ENCODE measurements around the gene BCL11B.

BCL11B gene

GRCh38 chr14:99221445-99221844 lies 50.6 kb downstream of the BCL11B start:
- no peaks in the 10 kb centered on the region for H3K36me3 ChIP-seq
- H3K9me3 ChIP-seq (ENCODE audit: severe bottlenecking) = no peaks in the 10 kb centered on the region
- TF ChIP-seq, protein P1, sequence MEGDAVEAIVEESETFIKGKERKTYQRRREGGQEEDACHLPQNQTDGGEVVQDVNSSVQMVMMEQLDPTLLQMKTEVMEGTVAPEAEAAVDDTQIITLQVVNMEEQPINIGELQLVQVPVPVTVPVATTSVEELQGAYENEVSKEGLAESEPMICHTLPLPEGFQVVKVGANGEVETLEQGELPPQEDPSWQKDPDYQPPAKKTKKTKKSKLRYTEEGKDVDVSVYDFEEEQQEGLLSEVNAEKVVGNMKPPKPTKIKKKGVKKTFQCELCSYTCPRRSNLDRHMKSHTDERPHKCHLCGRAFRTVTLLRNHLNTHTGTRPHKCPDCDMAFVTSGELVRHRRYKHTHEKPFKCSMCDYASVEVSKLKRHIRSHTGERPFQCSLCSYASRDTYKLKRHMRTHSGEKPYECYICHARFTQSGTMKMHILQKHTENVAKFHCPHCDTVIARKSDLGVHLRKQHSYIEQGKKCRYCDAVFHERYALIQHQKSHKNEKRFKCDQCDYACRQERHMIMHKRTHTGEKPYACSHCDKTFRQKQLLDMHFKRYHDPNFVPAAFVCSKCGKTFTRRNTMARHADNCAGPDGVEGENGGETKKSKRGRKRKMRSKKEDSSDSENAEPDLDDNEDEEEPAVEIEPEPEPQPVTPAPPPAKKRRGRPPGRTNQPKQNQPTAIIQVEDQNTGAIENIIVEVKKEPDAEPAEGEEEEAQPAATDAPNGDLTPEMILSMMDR (IDR thresholded peaks at IDR 0.05; ENCODE audit: low read depth, low read length) = no peak

DNA sequence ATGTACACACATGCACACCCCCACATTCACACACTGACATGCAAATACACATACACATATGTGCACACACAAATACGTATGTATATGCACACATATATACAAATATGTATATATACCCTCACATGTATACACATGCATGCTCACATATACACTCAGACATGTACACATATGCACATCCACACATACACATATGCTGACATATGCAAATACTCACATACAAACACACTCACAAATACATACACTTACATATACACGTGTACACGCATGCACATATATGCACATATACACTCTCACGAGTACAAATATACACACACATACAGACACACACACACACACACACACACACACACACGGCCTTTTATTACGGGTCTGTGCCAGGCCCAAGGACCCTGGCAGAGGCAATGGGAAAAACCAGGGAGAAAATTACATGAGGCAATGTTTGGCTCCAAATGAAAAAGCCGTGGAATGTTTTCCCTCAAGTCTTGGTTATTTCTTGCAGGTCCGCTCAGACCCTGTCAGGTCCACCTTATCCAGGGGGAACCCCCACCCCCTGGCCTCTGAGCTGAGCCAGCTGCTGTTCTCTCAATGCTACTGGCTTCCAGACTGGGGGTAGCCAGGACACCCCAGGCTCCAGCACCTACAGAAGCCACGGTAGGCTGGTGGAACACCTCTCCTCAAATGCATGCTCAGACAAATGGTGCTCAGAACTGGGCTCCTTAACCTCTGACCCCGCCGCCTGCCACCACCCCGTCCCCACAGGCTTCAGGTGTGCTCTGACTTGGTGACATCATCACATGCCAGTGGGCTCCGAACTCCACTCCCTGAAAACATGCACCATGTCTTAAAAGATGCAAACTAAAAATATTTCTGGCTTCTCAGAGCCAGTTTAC lies 54.7 kb downstream of the BCL11B start:
- Histone ChIP-seq H3K27ac (no peak overlapping the region), H3K27me3 (ENCODE audit: insufficient read depth, low read depth, severe bottlenecking) (peaks cover 80% of the 10 kb centered on the region), H3K9me3 (ENCODE audit: severe bottlenecking) (no peaks in the 10 kb centered on the region), H3K4me3 (ENCODE audit: low read depth, low read length) (no peak overlapping the region), H3K36me3 (no peaks in the 10 kb centered on the region)
- TF ChIP-seq, protein P1 (IDR thresholded peaks at IDR 0.05; ENCODE audit: low read depth, low read length) = no peak
- no peak for DNase-seq

More at GRCh38 chr14:99221445-99221844, 50.6 kb downstream of the BCL11B start:
- Histone ChIP-seq H3K27me3 (ENCODE audit: insufficient read depth, low read depth, severe bottlenecking) (peaks cover 77% of the 10 kb centered on the region), H3K27ac (no peak overlapping the region), H3K4me3 (ENCODE audit: low read depth, low read length) (no peak overlapping the region)
- no peak for DNase-seq

- H3K4me3 ChIP-seq (ENCODE audit: low read depth, low read length) = no peak overlapping the region
- H3K9me3 ChIP-seq (ENCODE audit: severe bottlenecking) = no peaks in the 10 kb centered on the region
- H3K27ac ChIP-seq = no peak overlapping the region
- H3K27me3 ChIP-seq (ENCODE audit: insufficient read depth, low read depth, severe bottlenecking) = peaks cover 80% of the 10 kb centered on the region
- no peaks in the 10 kb centered on the region for H3K36me3 ChIP-seq
- TF ChIP-seq, protein P1 (IDR thresholded peaks at IDR 0.05; ENCODE audit: low read depth, low read length) = no peak
- no peak for DNase-seq
Observed at GRCh38 chr14:99216191-99216590, 55.8 kb downstream of the BCL11B start.

DNA sequence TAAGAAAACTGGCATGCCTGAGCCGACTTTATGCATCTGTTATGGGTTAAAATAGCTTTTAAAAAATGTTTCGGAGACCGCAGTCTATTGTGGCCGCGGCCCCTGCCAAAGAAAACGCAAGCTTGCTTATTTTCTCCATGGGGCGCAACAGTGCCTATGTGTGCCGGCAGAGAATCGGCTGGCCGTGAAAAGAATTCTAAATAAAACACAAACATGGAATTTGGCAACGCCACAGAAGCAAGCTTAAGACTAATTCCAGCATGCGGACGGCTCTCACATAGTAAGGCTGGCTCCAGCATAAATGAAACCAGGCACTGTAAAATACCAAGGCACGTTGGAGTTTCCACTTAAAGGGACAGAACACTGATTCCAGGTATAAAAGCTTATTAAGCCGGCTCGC lies 56.7 kb downstream of the BCL11B start:
- H3K27ac ChIP-seq = no peak overlapping the region
- no peaks in the 10 kb centered on the region for H3K36me3 ChIP-seq
- TF ChIP-seq, protein P1 (IDR thresholded peaks at IDR 0.05; ENCODE audit: low read depth, low read length) = no peak
- DNase-seq = no peak
- H3K9me3 ChIP-seq (ENCODE audit: severe bottlenecking) = no peaks in the 10 kb centered on the region
- H3K4me3 ChIP-seq (ENCODE audit: low read depth, low read length) = no peak overlapping the region
- H3K27me3 ChIP-seq (ENCODE audit: insufficient read depth, low read depth, severe bottlenecking) = peaks cover 81% of the 10 kb centered on the region

GRCh38 chr14:99214701-99215100 lies 57.3 kb downstream of the BCL11B start:
- Histone ChIP-seq H3K27ac (no peak overlapping the region), H3K4me3 (ENCODE audit: low read depth, low read length) (no peak overlapping the region), H3K9me3 (ENCODE audit: severe bottlenecking) (no peaks in the 10 kb centered on the region), H3K27me3 (ENCODE audit: insufficient read depth, low read depth, severe bottlenecking) (peaks cover 79% of the 10 kb centered on the region), H3K36me3 (no peaks in the 10 kb centered on the region)
- DNase-seq = no peak
- TF ChIP-seq, protein P1 (IDR thresholded peaks at IDR 0.05; ENCODE audit: low read depth, low read length) = no peak

Data from WERI-Rb-1 (cell line).